Aorta (tissue), 4 donors: Measurements from ENCODE around the gene FAM210B. TPM values are rescaled to one million over a fixed set of nuclear protein-coding genes. Genes with fewer than 3 reads are reported as not detected.

Source experiments
- polyA plus RNA-seq, 2 donors: library from polyadenylated mRNA; stranded (reverse); fragments of 200-250 nt; gene quantifications; one replicate each; pipeline ENCODE4 v1.2.3, GENCODE V29; 2013
- total RNA-seq, 2 donors: library from RNA; stranded (reverse); fragmentation: NEBNext Ultra II Directional; extraction: Animal tissue kit (Norgen Biotek cat#: 25700); gene quantifications; one replicate each; pipeline ENCODE4 v1.2.1, GENCODE V29; 2021
- donor health status: healthy with polysubstance abuse.
- donor health status: Bipolar disorder and iron deficiency.
- donor health status: DM: no; HTN: no; CAD: no.
- donor health status: DM: yes; HTN: yes; CAD: no.

FAM210B gene
- total and polyA plus RNA-seq, 4 donors = 35.0 to 54.5 (median 39.5) TPM

Other genes starting within 250 kb of the FAM210B start
- not detected for gene MC3R, start 110.2 kb upstream of the FAM210B start, total RNA-seq
- gene MC3R, start 110.2 kb upstream of the FAM210B start, polyA plus RNA-seq = not detected
- gene AURKA, start 33.2 kb downstream of the FAM210B start, total RNA-seq = 1 to 10 TPM in 1 of 2 donors, under 1 TPM in 1; 0.26 to 2.1 TPM
- under 1 TPM; 0.75 to 0.77 TPM for gene AURKA, start 33.2 kb downstream of the FAM210B start, polyA plus RNA-seq
- gene CSTF1, start 33.7 kb downstream of the FAM210B start, total RNA-seq = 10 to 100 TPM; 16.8 to 21.7 TPM
- 10 to 100 TPM in 1 of 2 donors, 1 to 10 TPM in 1; 6.5 to 11.1 TPM for gene CSTF1, start 33.7 kb downstream of the FAM210B start, polyA plus RNA-seq
- gene CASS4, start 53.3 kb downstream of the FAM210B start, total RNA-seq = 1 to 10 TPM; 2.4 to 3.4 TPM
- gene CASS4, start 53.3 kb downstream of the FAM210B start, polyA plus RNA-seq = 1 to 10 TPM in 1 of 2 donors, under 1 TPM in 1; 0.20 to 1.3 TPM
- gene RTF2, start 109.7 kb downstream of the FAM210B start, total RNA-seq = 10 to 100 TPM; 68.1 to 72.6 TPM
- 10 to 100 TPM; 82.4 to 95.9 TPM for gene RTF2, start 109.7 kb downstream of the FAM210B start, polyA plus RNA-seq
- 1 to 10 TPM in 1 of 2 donors, under 1 TPM in 1; 0.48 to 1.0 TPM for gene FAM209A, start 165.8 kb downstream of the FAM210B start, total RNA-seq
- gene FAM209A, start 165.8 kb downstream of the FAM210B start, polyA plus RNA-seq = under 1 TPM in 1 of 2 donors, not detected in 1; 0.43 TPM
- under 1 TPM in 1 of 2 donors, not detected in 1; 0.90 TPM for gene FAM209B, start 174.3 kb downstream of the FAM210B start, total RNA-seq
- gene FAM209B, start 174.3 kb downstream of the FAM210B start, polyA plus RNA-seq = under 1 TPM in 1 of 2 donors, not detected in 1; 0.92 TPM